ENCODE data around the gene HIPK2. TPM values are rescaled to one million over a fixed set of nuclear protein-coding genes. Genes with fewer than 3 reads are reported as not detected.

The HIPK2 gene
- total and polyA plus RNA-seq, 2 of the 4 experiments (the other 2 are of a cell fraction): 22.0 to 27.1 TPM

DNA sequence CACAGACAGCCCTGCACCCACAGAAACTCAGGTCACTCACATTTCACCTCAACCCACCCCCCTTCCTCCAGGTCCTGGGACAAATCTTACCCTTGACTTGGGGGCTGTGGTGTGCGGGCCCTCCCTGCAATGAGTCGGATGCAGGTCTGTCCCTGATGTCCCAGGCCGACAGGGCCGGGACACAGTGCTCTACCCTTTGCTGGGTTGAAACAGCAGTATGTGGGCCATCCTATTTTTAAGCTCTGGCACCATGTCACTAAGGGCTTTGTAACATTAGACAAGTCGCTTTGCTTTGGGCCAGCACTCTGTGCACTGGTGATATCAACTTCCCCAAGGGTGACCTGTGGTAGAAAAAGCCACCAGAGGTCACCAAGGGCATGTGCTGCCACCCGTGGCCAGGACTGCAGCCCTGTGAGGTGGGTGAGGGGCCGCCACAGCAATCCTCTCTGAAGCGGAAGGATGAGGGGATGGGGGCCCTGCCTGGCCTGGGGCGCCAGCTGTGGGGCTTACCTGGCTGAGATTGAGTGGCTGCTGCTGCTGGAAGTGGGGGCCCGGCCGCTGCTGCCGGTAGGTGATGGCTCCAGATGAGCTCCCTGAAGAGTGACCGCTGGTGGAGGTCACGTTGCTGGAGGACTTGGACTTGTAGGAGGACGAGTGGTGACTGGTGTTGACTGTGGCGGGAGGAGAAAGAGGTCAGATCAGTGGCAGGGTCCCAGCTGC is 203.0 kb downstream of the HIPK2 start:
- no peak overlapping the region for H3K4me2 ChIP-seq (ENCODE audit: low read depth, low read length)
- H4K20me1 ChIP-seq (ENCODE audit: insufficient read depth, low read length): 0 out of 2 replicates have a peak, but pooled peaks cover 3% of the 10 kb centered on the region
- H2BK15ac ChIP-seq (ENCODE audit: low read depth, low read length): no peak overlapping the region
- WGBS, 2 experiments (ENCODE audit: extremely low coverage in 2 of 2, insufficient read length in 1 of 2): 95% methylated on average over 10 of the region's 16 CpGs; no CpG with 5 or more reads in 1 of the 2 experiments
- ChIA-PET POLR2A (ENCODE audit: unreplicated experiment) (no interaction called here), CTCF (no interaction called here)
- dilution Hi-C loops (cut with HindIII; ENCODE audit: low sequenced_read_pairs, unreplicated experiment): no loop called here
- no peaks in the 10 kb centered on the region for H3K9me1 ChIP-seq (ENCODE audit: insufficient read depth, low read length)
- H3K56ac ChIP-seq (ENCODE audit: extremely low read depth, insufficient read depth, low read length): no peak overlapping the region
- no peaks in the 10 kb centered on the region for H3K4me1 ChIP-seq (ENCODE audit: control insufficient read depth, insufficient read depth, low read length)
- H2BK120ac ChIP-seq (ENCODE audit: low read depth, low read length): no peak overlapping the region
- no peak overlapping the region for H4K91ac ChIP-seq (ENCODE audit: insufficient read depth, low read depth, low read length)
- H3K14ac ChIP-seq (replicated peaks; ENCODE audit: low read depth, low read length): no peak overlapping the region
- peaks cover 81% of the 10 kb centered on the region for H3K36me3 ChIP-seq (ENCODE audit: control insufficient read depth, insufficient read depth, low read length)
- H3K4me3 ChIP-seq (ENCODE audit: insufficient read depth, low read depth, low read length): no peak overlapping the region
- no peak overlapping the region for H2AK5ac ChIP-seq (ENCODE audit: low read depth, low read length)
- H2BK5ac ChIP-seq (ENCODE audit: low read depth, low read length, poor library complexity, severe bottlenecking): no peak overlapping the region
- H3K27me3 ChIP-seq (ENCODE audit: control insufficient read depth, insufficient read depth, low read length): no peaks in the 10 kb centered on the region
- no peak overlapping the region for H3K9ac ChIP-seq (ENCODE audit: low read depth, low read length)
- peaks cover 0 to 34% of the 10 kb centered on the region in 2 experiments; a peak in 3 of 4 replicates for H3K79me1 ChIP-seq (ENCODE audit: low read depth in 1 of 2, low read length in 2 of 2)
- ATAC-seq (ENCODE audit: low read depth) (no peak), DNase-seq (no peak)
- in situ Hi-C loops (cut with MboI; ENCODE audit: low sequenced_read_pairs): no loop called here
- no peak overlapping the region for H3K18ac ChIP-seq (ENCODE audit: low read depth, low read length)
- no peak overlapping the region for H2AK9ac ChIP-seq (replicated peaks; ENCODE audit: low read depth, low read length, poor library complexity)
- no peak overlapping the region for H2BK20ac ChIP-seq (ENCODE audit: low read depth, low read length)
- no peak overlapping the region for H4K5ac ChIP-seq (ENCODE audit: low read depth, low read length)
- H3K23ac ChIP-seq (ENCODE audit: low read depth, low read length): no peak overlapping the region
- no peaks in the 10 kb centered on the region for H3K9me3 ChIP-seq (ENCODE audit: control insufficient read depth, insufficient read depth, low read length)
- peak overlapping the region; percentile 14 for H2AFZ ChIP-seq (replicated peaks; ENCODE audit: low read length, poor library complexity)
- no TSS peak for BruUV-seq (replicated peaks)
- TF ChIP-seq MXI1 (IDR thresholded peaks at IDR 0.05; ENCODE audit: borderline replicate concordance, low read depth, low read length) (no peak), RFX5 (IDR thresholded peaks at IDR 0.05; ENCODE audit: low read depth, low read length) (no peak), RAD21 (IDR thresholded peaks at IDR 0.05; ENCODE audit: low read length) (no peak), FOS (IDR thresholded peaks at IDR 0.05; ENCODE audit: low read depth, low read length) (no peak), POLR2A (IDR thresholded peaks at IDR 0.05; ENCODE audit: low read depth, low read length) (no peak), NFE2L2 (IDR thresholded peaks at IDR 0.05; ENCODE audit: low read depth, low read length) (no peak), CEBPB (IDR thresholded peaks at IDR 0.05; ENCODE audit: low read depth, low read length) (no peak)
- TF ChIP-seq, protein P1, sequence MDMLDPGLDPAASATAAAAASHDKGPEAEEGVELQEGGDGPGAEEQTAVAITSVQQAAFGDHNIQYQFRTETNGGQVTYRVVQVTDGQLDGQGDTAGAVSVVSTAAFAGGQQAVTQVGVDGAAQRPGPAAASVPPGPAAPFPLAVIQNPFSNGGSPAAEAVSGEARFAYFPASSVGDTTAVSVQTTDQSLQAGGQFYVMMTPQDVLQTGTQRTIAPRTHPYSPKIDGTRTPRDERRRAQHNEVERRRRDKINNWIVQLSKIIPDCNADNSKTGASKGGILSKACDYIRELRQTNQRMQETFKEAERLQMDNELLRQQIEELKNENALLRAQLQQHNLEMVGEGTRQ (IDR thresholded peaks at IDR 0.05; ENCODE audit: low read depth, low read length): no peak
- intact Hi-C loops (cut with micrococcal nuclease): loop anchor here (5.0 kb wide), 1 partner anchor 72 kb away; no protein-coding TSS in a partner anchor
- H3K4ac ChIP-seq (ENCODE audit: low read depth, low read length): no peak overlapping the region
- no peak overlapping the region for H3K27ac ChIP-seq (ENCODE audit: insufficient read depth, low read length)
- H4K8ac ChIP-seq (ENCODE audit: low read depth in 2 of 2, low read length in 2 of 2): no peak overlapping the region

All from IMR-90 (cell line).